HepG2 (cell line): ENCODE measurements around the gene DCAF7. TPM values are rescaled to one million over a fixed set of nuclear protein-coding genes. Genes with fewer than 3 reads are reported as not detected.

Source experiments
- CCAR2 ChIP-seq: fragments of 200-400 bp; formaldehyde crosslinking; optimal IDR thresholded peaks from 2 replicates; pipeline ENCODE3; 2018; ENCODE audit warnings: low read depth, mild to moderate bottlenecking, low read length, moderate library complexity
- KAT8 ChIP-seq: IDR thresholded peaks from 2 replicates; pipeline ENCODE4 v1.6.1; 2016; ENCODE audit warnings: missing genetic modification reagents, missing compliant biosample characterization
- NFIC ChIP-seq: IDR thresholded peaks from 2 replicates; pipeline ENCODE4 v1.6.1; 2012; ENCODE audit warnings: mild to moderate bottlenecking, low read length, inconsistent platforms
- SRY ChIP-seq: sonication (generic); formaldehyde crosslinking; IDR thresholded peaks from 2 replicates; pipeline ENCODE4 v1.8.0; 2022; ENCODE audit warnings: mild to moderate bottlenecking, missing genetic modification reagents
- TSC22D2 ChIP-seq: sonication (generic); formaldehyde crosslinking; IDR thresholded peaks from 2 replicates; pipeline ENCODE4 v1.5.1; 2020; ENCODE audit warnings: missing genetic modification reagents, mild to moderate bottlenecking, borderline replicate concordance
- ZNF441 ChIP-seq: sonication (generic); formaldehyde crosslinking; IDR thresholded peaks from 2 replicates; pipeline ENCODE4 v1.7.0; 2021; ENCODE audit warnings: missing genetic modification reagents, borderline replicate concordance
- ZNF749 ChIP-seq: sonication (generic); formaldehyde crosslinking; IDR thresholded peaks from 2 replicates; pipeline ENCODE4 v1.8.0; 2022; ENCODE audit warnings: mild to moderate bottlenecking, missing genetic modification reagents, moderate library complexity, borderline replicate concordance
- ZNF781 ChIP-seq: sonication (generic); formaldehyde crosslinking; IDR thresholded peaks from 2 replicates; pipeline ENCODE4 v1.5.1; 2020; ENCODE audit warnings: borderline replicate concordance, mild to moderate bottlenecking, missing genetic modification reagents; ENCODE audit errors: not compliant biosample characterization
- polyA plus RNA-seq, 8 experiments: library from polyadenylated mRNA; depleted of rRNA in 3 of 8; stranded (reverse) in 7 of 8; unstranded in 1 of 8; fragments of >200 nt; fragmentation: Illumina TruSeq in 4 of 8; extraction: Trizol in 4 of 8; gene quantifications; 2 replicates each; pipeline versions ENCODE4 v1.2.1 to v1.2.3, GENCODE V29; 2011 to 2016; ENCODE audit warnings: low read depth in 4 of 8, missing spikeins in 1 of 8, mixed read lengths in 1 of 8; ENCODE audit not compliant: insufficient read depth in 1 of 8
- total RNA-seq, 5 experiments: library from RNA; depleted of rRNA; stranded (reverse); fragments of >200 nt; fragmentation: Illumina TruSeq; extraction: Trizol; gene quantifications; 2 replicates each; pipeline ENCODE4 v1.2.3, GENCODE V29; 2016; ENCODE audit warnings: low read depth in 1 of 5
- TF ChIP-seq, protein P1 (sequence below): sonication (generic); formaldehyde crosslinking; IDR thresholded peaks from 2 replicates; pipeline ENCODE4 v1.5.0; 2020; ENCODE audit warnings: missing genetic modification reagents, mild to moderate bottlenecking, borderline replicate concordance
- TF ChIP-seq, protein P2 (sequence below): fragments of 450-650 bp; IDR thresholded peaks from 2 replicates; pipeline ENCODE4 v1.6.1; 2017
- TF ChIP-seq, protein P3 (sequence below): sonication (generic); formaldehyde crosslinking; IDR thresholded peaks from 2 replicates; pipeline ENCODE4 v1.5.0; 2020; ENCODE audit warnings: mild to moderate bottlenecking, missing genetic modification reagents
- TF ChIP-seq, protein P4 (sequence below): sonication (generic); formaldehyde crosslinking; IDR thresholded peaks from 2 replicates; pipeline ENCODE4 v1.9.0; 2021; ENCODE audit warnings: missing genetic modification reagents, borderline replicate concordance
- TF ChIP-seq, protein P5 (sequence below): sonication (generic); formaldehyde crosslinking; IDR thresholded peaks from 2 replicates; pipeline ENCODE4 v1.8.0; 2022; ENCODE audit warnings: mild to moderate bottlenecking, missing genetic modification reagents, borderline replicate concordance
- TF ChIP-seq, protein P6 (sequence below): sonication (generic); formaldehyde crosslinking; IDR thresholded peaks from 2 replicates; pipeline ENCODE4 v1.5.1; 2020; ENCODE audit warnings: mild to moderate bottlenecking, missing genetic modification reagents, borderline replicate concordance
- TF ChIP-seq, protein P7 (sequence below): sonication (generic); formaldehyde crosslinking; IDR thresholded peaks from 2 replicates; pipeline ENCODE4 v1.8.0; 2022; ENCODE audit warnings: missing genetic modification reagents, mild to moderate bottlenecking, inconsistent platforms, borderline replicate concordance

Gene DCAF7
- total and polyA plus RNA-seq, 2 of the 13 experiments (the other 11 are each of a cell fraction or from before 2014, with no cell fraction given) = 55.2 to 73.4 TPM

DNA sequence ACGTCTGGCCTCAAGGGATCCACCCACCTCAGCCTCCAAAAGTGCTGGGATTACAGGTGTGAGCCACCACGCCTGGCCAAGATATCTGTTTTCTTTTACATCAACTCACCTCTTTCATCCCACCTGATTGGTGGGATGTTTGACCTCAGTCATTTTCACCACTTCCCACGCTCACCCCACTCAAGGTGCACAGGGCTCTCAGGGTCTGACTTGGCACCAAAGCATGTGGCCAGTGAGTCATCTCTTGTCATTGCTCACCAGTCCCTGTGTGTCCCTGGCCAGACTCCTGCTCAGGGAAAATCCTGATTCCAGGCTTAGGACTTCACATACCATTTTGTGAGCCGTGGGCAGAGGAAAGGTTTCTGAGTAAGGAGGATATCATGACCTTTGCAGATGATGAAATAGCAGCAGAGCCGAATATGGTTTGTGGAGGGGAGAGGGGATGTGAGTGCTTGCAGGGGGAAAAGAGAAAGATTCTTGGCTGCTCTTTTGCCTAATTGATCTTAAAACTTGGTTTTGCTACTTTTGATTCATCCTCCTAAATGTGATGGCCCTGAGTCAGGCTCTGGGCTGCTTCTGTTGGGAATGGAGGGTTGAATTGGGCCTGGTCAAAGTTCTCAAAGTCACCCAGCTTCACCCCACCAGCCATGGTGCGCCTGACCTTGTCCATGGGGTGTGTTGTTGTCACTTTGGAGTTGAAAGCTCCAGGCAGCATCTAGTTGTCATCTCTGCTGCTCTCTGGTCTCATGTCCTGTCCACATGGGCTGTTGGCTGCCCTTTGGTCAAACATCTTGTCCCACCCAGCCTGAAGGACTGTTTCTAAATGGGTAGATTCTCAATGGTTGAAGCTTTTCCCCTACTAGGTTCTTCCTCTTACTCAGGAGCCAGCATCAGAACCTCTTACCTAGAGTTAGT, 33.1 kb upstream of the DCAF7 start (continued):
- TF ChIP-seq SRY (CRISPR knock-in tag) = no peak
- no peak; the same call in 1 of the 2 replicates for TF ChIP-seq ZNF441 (CRISPR knock-in tag)
- 0 out of 2 replicates have a peak, but pooled peaks have one; percentile 23 for TF ChIP-seq KAT8 (CRISPR knock-in tag)
- TF ChIP-seq, protein P1, sequence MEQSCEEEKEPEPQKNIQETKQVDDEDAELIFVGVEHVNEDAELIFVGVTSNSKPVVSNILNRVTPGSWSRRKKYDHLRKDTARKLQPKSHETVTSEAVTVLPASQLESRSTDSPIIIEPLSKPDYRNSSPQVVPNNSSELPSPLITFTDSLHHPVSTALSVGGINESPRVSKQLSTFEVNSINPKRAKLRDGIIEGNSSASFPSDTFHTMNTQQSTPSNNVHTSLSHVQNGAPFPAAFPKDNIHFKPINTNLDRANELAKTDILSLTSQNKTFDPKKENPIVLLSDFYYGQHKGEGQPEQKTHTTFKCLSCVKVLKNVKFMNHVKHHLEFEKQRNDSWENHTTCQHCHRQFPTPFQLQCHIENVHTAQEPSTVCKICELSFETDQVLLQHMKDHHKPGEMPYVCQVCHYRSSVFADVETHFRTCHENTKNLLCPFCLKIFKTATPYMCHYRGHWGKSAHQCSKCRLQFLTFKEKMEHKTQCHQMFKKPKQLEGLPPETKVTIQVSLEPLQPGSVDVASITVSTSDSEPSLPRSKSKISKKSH (CRISPR knock-in tag) = no peak
- TF ChIP-seq, protein P2, sequence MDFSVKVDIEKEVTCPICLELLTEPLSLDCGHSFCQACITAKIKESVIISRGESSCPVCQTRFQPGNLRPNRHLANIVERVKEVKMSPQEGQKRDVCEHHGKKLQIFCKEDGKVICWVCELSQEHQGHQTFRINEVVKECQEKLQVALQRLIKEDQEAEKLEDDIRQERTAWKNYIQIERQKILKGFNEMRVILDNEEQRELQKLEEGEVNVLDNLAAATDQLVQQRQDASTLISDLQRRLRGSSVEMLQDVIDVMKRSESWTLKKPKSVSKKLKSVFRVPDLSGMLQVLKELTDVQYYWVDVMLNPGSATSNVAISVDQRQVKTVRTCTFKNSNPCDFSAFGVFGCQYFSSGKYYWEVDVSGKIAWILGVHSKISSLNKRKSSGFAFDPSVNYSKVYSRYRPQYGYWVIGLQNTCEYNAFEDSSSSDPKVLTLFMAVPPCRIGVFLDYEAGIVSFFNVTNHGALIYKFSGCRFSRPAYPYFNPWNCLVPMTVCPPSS = no peak
- TF ChIP-seq, protein P3, sequence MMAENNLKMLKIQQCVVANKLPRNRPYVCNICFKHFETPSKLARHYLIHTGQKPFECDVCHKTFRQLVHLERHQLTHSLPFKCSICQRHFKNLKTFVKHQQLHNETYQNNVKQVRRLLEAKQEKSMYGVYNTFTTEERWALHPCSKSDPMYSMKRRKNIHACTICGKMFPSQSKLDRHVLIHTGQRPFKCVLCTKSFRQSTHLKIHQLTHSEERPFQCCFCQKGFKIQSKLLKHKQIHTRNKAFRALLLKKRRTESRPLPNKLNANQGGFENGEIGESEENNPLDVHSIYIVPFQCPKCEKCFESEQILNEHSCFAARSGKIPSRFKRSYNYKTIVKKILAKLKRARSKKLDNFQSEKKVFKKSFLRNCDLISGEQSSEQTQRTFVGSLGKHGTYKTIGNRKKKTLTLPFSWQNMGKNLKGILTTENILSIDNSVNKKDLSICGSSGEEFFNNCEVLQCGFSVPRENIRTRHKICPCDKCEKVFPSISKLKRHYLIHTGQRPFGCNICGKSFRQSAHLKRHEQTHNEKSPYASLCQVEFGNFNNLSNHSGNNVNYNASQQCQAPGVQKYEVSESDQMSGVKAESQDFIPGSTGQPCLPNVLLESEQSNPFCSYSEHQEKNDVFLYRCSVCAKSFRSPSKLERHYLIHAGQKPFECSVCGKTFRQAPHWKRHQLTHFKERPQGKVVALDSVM (CRISPR knock-in tag) = no peak
- TF ChIP-seq, protein P4, sequence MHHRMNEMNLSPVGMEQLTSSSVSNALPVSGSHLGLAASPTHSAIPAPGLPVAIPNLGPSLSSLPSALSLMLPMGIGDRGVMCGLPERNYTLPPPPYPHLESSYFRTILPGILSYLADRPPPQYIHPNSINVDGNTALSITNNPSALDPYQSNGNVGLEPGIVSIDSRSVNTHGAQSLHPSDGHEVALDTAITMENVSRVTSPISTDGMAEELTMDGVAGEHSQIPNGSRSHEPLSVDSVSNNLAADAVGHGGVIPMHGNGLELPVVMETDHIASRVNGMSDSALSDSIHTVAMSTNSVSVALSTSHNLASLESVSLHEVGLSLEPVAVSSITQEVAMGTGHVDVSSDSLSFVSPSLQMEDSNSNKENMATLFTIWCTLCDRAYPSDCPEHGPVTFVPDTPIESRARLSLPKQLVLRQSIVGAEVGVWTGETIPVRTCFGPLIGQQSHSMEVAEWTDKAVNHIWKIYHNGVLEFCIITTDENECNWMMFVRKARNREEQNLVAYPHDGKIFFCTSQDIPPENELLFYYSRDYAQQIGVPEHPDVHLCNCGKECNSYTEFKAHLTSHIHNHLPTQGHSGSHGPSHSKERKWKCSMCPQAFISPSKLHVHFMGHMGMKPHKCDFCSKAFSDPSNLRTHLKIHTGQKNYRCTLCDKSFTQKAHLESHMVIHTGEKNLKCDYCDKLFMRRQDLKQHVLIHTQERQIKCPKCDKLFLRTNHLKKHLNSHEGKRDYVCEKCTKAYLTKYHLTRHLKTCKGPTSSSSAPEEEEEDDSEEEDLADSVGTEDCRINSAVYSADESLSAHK (CRISPR knock-in tag) = no peak
- TF ChIP-seq TSC22D2 (CRISPR knock-in tag) = no peak
- TF ChIP-seq, protein P5, sequence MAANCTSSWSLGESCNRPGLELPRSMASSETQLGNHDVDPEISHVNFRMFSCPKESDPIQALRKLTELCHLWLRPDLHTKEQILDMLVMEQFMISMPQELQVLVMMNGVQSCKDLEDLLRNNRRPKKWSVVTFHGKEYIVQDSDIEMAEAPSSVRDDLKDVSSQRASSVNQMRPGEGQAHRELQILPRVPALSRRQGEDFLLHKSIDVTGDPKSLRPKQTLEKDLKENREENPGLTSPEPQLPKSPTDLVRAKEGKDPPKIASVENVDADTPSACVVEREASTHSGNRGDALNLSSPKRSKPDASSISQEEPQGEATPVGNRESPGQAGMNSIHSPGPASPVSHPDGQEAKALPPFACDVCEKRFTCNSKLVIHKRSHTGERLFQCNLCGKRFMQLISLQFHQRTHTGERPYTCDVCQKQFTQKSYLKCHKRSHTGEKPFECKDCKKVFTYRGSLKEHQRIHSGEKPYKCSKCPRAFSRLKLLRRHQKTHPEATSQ (CRISPR knock-in tag) = no peak
- TF ChIP-seq, protein P6, sequence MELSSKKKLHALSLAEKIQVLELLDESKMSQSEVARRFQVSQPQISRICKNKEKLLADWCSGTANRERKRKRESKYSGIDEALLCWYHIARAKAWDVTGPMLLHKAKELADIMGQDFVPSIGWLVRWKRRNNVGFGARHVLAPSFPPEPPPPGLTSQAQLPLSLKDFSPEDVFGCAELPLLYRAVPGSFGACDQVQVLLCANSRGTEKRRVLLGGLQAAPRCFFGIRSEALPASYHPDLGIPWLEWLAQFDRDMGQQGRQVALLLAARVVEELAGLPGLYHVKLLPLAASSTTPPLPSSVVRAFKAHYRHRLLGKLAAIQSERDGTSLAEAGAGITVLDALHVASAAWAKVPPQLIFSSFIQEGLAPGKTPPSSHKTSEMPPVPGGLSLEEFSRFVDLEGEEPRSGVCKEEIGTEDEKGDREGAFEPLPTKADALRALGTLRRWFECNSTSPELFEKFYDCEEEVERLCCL (CRISPR knock-in tag) = no peak
- TF ChIP-seq NFIC = no peak
- no peak for TF ChIP-seq ZNF749 (CRISPR knock-in tag)
- TF ChIP-seq, protein P7, sequence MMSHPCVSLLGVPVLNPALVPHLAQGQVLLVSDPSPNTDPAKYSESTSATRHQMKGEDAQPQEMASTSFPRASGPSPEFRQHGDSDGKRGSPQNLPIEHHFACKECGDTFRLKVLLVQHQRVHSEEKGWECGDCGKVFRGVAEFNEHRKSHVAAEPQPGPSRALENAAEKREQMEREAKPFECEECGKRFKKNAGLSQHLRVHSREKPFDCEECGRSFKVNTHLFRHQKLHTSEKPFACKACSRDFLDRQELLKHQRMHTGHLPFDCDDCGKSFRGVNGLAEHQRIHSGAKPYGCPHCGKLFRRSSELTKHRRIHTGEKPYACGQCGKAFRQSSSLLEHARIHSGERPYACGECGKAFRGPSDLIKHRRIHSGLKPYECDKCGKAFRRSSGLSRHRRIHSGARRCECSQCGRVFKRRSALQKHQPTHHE (CRISPR knock-in tag) = no peak
- TF ChIP-seq ZNF781 (CRISPR knock-in tag) = no peak
- no peak for TF ChIP-seq CCAR2
